Esophagus squamous epithelium (tissue), 5 donors: Measurements from ENCODE around the gene BICRA. TPM values are rescaled to one million over a fixed set of nuclear protein-coding genes. Genes with fewer than 3 reads are reported as not detected.

Experiments
- DNase-seq: peaks from one replicate; lab custom pipeline; 2025; lab: John Stamatoyannopoulos, UW
- H3K27ac ChIP-seq, 4 donors: fragments of 200-600 bp; sonication (generic); one replicate each; pipeline ENCODE4 v1.5.1; 2016 to 2019; ENCODE audit warnings: mild to moderate bottlenecking in 1 of 4
- H3K27me3 ChIP-seq, 4 donors: fragments of 200-600 bp; sonication (generic); 1 replicate in 3 of 4; 2 replicates in 1 of 4; pipeline versions ENCODE4 v1.5.1 to v1.6.0; 2017 to 2021; ENCODE audit warnings: antibody characterized with exemption in 1 of 4
- H3K36me3 ChIP-seq, 3 donors: fragments of 200-600 bp; sonication (generic); one replicate each; pipeline ENCODE4 v1.5.1; 2016 to 2019
- H3K4me1 ChIP-seq, 3 donors: fragments of 200-600 bp; sonication (generic); one replicate each; pipeline ENCODE4 v1.5.1; 2017 to 2019
- H3K4me3 ChIP-seq, 4 donors: fragments of 200-600 bp; sonication (generic); 1 replicate in 3 of 4; 2 replicates in 1 of 4; pipeline ENCODE4 v1.5.1; 2016 to 2019; ENCODE audit warnings: mild to moderate bottlenecking in 2 of 4, moderate library complexity in 1 of 4
- H3K9me3 ChIP-seq, 3 donors: fragments of 200-600 bp; sonication (generic); one replicate each; pipeline ENCODE4 v1.5.1; 2016 to 2019
- POLR2A ChIP-seq, 4 donors: fragments of 450-650 bp; IDR thresholded peaks; one replicate each; pipeline ENCODE4 v1.6.1; 2017; ENCODE audit warnings: antibody characterized with exemption in 4 of 4, mild to moderate bottlenecking in 4 of 4, moderate library complexity in 3 of 4
- WGBS, 2 donors: methylation state at CpG; one replicate each; pipeline ENCODE4 v1.1.5; 2018; 5-methylcytosine and 5-hydroxymethylcytosine counted together
- intact Hi-C: fragments of 100-400 bp; cut with DNase I; formaldehyde crosslinking; loops from one replicate; pipeline ENCODE4 v1.15.0; 2022
- total RNA-seq, 4 donors: library from RNA; depleted of rRNA; stranded (reverse); fragments of >200 nt; gene quantifications; one replicate each; pipeline ENCODE4 v1.1.0, GENCODE V29; 2016
- TF ChIP-seq, protein P1 (sequence below), 6 experiments: fragments of 450-650 bp in 4 of 6; fragments of 200-600 bp in 2 of 6; sonication (generic) in 2 of 6; IDR thresholded peaks; one replicate each; pipeline ENCODE4 v1.5.1; 2016 to 2019; ENCODE audit warnings: antibody characterized with exemption in 6 of 6, mild to moderate bottlenecking in 4 of 6, moderate library complexity in 4 of 6
- donor health status: DM: yes; HTN: yes; CAD: no.

The BICRA gene
- total RNA-seq, 4 donors from 2014 or later: 1.1 to 17.5 (median 7.0) TPM

- WGBS, 2 donors: 58 to 64% methylated on average over 3 of the region's 3 CpGs
- Histone ChIP-seq H3K4me3 (no peak overlapping the region), H3K9me3 (no peaks in the 10 kb centered on the region), H3K27ac (no peak overlapping the region), H3K36me3 (peaks cover 0 to 25% (median 0%) of the 10 kb centered on the region in 3 donors), H3K27me3 (no peaks in the 10 kb centered on the region), H3K4me1 (peaks cover 7 to 29% (median 9%) of the 10 kb centered on the region in 3 donors)
- intact Hi-C loops: no loop called here
- no peak for DNase-seq
- TF ChIP-seq, protein P1, sequence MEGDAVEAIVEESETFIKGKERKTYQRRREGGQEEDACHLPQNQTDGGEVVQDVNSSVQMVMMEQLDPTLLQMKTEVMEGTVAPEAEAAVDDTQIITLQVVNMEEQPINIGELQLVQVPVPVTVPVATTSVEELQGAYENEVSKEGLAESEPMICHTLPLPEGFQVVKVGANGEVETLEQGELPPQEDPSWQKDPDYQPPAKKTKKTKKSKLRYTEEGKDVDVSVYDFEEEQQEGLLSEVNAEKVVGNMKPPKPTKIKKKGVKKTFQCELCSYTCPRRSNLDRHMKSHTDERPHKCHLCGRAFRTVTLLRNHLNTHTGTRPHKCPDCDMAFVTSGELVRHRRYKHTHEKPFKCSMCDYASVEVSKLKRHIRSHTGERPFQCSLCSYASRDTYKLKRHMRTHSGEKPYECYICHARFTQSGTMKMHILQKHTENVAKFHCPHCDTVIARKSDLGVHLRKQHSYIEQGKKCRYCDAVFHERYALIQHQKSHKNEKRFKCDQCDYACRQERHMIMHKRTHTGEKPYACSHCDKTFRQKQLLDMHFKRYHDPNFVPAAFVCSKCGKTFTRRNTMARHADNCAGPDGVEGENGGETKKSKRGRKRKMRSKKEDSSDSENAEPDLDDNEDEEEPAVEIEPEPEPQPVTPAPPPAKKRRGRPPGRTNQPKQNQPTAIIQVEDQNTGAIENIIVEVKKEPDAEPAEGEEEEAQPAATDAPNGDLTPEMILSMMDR (IDR thresholded peaks at IDR 0.05): no peak
- no peak for TF ChIP-seq POLR2A (IDR thresholded peaks at IDR 0.05)
Observed at GRCh38 chr19:47652285-47652684, 43.4 kb downstream of the BICRA start.

- DNase-seq: no peak
- no peaks in the 10 kb centered on the region for H3K9me3 ChIP-seq
- H3K4me3 ChIP-seq: no peak overlapping the region
- intact Hi-C loops: no loop called here
- H3K27ac ChIP-seq: no peak overlapping the region
- H3K27me3 ChIP-seq: no peaks in the 10 kb centered on the region
- H3K36me3 ChIP-seq: peaks cover 0 to 23% (median 0%) of the 10 kb centered on the region in 3 donors
- WGBS, 2 donors: 87 to 93% methylated on average over 13 of the region's 13 CpGs
- H3K4me1 ChIP-seq: peaks cover 0 to 29% (median 4%) of the 10 kb centered on the region in 3 donors
- TF ChIP-seq, protein P1 (IDR thresholded peaks at IDR 0.05): no peak
- no peak for TF ChIP-seq POLR2A (IDR thresholded peaks at IDR 0.05)
Observed at GRCh38 chr19:47653856-47654255, 44.9 kb downstream of the BICRA start.

GRCh38 chr19:47657719-47658118 is 48.8 kb downstream of the BICRA start:
- TF ChIP-seq POLR2A (IDR thresholded peaks at IDR 0.05): no peak
- TF ChIP-seq, protein P1 (IDR thresholded peaks at IDR 0.05): no peak
- intact Hi-C loops: no loop called here
- peaks cover 0 to 12% (median 0%) of the 10 kb centered on the region in 3 donors for H3K36me3 ChIP-seq
- H3K4me1 ChIP-seq: peaks cover 0 to 47% (median 17%) of the 10 kb centered on the region in 3 donors
- H3K9me3 ChIP-seq: no peaks in the 10 kb centered on the region
- H3K27ac ChIP-seq: peak overlapping the region in 1 of 4 donors; percentile 2
- H3K27me3 ChIP-seq: no peaks in the 10 kb centered on the region
- DNase-seq: no peak
- whole genome bisulfite sequencing, 2 donors: 86 to 90% methylated on average over 3 of the region's 3 CpGs
- no peak overlapping the region for H3K4me3 ChIP-seq

DNA sequence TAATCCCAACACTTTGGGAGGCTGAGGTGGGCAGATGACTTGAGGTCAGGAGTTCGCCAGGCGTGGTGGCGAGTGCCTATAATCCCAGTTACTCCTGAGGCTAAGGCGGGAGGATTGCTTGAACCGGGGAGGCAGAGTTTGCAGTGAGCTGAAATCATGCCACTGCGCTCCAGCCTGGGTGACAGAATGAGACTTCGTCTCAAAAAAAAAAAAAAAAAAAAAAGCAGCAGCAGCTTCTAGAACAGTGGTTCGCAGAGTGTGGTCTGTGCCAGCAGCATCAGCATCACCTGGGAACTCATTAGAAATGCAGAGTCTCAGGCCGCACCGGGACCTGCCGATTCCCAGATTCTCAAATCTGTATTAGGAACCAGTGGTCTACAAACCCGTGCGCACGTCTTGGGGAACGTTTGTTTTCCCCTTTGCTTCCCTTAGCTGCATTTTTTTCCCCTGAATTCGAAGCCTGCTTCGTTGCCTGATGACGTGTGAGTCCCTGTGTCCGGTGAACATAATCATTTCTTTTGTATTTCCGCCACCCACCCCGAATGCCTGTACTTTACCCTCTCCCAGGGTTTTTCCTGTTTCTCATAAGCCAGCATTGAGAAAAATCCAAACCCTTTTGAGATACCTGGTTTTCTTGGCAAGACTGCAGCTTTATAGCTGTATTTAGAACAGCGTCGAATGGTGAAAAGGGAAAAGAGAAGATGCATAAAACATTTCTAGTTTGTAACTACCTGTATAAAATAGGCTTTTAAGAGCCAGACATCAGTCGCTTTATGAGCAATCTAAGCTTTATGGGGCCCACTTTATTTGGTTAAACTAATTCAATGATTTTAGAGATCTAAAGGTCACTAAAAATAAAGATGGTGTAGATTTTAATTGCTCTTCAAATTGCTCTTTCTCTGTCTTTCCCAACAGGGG is 49.8 kb downstream of the BICRA start:
- DNase-seq: no peak
- intact Hi-C loops: no loop called here
- Histone ChIP-seq H3K27me3 (no peaks in the 10 kb centered on the region), H3K4me1 (peaks cover 0 to 57% (median 24%) of the 10 kb centered on the region in 3 donors), H3K27ac (peak overlapping the region in 1 of 4 donors; percentile 48), H3K36me3 (peaks cover 0 to 6% (median 0%) of the 10 kb centered on the region in 3 donors), H3K4me3 (no peak overlapping the region), H3K9me3 (no peaks in the 10 kb centered on the region)
- WGBS, 2 donors: 81 to 83% methylated on average over 23 to 24 of the region's 24 CpGs
- TF ChIP-seq, protein P1 (IDR thresholded peaks at IDR 0.05): no peak
- no peak for TF ChIP-seq POLR2A (IDR thresholded peaks at IDR 0.05)

DNA sequence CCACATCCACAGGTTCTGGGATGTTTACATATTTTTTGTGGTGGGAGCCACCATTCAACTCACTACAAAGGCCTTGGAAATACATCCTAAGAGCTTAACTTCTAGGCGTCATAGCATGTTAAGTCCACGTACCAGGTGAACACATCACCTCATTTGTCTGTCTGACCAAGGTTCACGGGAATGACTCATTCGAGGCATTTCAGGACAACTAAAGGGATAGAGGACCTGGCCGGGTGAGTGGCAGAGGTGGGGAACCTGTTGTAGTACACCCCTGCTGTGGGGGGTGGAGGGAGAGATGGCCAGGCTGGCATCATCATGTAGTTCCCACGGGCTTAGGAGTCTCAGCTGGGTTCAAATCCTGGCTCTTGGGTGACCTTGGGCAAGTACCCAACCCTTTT is 51.5 kb downstream of the BICRA start:
- 44 to 45% methylated on average over 5 to 6 of the region's 6 CpGs for WGBS, 2 donors
- peaks cover 8 to 75% (median 37%) of the 10 kb centered on the region in 3 donors for H3K4me1 ChIP-seq
- intact Hi-C loops: no loop called here
- H3K27ac ChIP-seq: peak overlapping the region; percentile 47 to 71 (median 58)
- TF ChIP-seq POLR2A (IDR thresholded peaks at IDR 0.05): no peak
- TF ChIP-seq, protein P1 (IDR thresholded peaks at IDR 0.05): no peak
- H3K9me3 ChIP-seq: no peaks in the 10 kb centered on the region
- no peaks in the 10 kb centered on the region for H3K27me3 ChIP-seq
- no peak overlapping the region for H3K4me3 ChIP-seq
- no peak for DNase-seq
- no peaks in the 10 kb centered on the region for H3K36me3 ChIP-seq
